Activated CD4-positive, alpha-beta T cell treated with anti-CD3 and anti-CD28 coated beads, Interleukin-2, amount 10 ng/mL, durations not matched to agents 7 days and 5 days (primary cell): ENCODE results near the gene POLN. TPM values are rescaled to one million over a fixed set of nuclear protein-coding genes. Genes with fewer than 3 reads are reported as not detected.
"Not testable (repeated sequence)": the region's sequence is repeated elsewhere in the genome, so short reads cannot be mapped to it uniquely, and the experiment has no call there.

ENCODE experiments used
- CTCF ChIA-PET: fragments of 350-600 bp; sonication (Branson Sonifier 250); formaldehyde crosslinking; loops from one replicate; lab custom pipeline; 2021; ENCODE audit warnings: antibody characterized with exemption; lab: Charles Lee
- POLR2A ChIA-PET: fragments of 350-600 bp; sonication (Branson Sonifier 250); formaldehyde crosslinking; loops from one replicate; lab custom pipeline; 2021; ENCODE audit warnings: antibody characterized with exemption; lab: Charles Lee
- DNase-seq: peaks from one replicate; pipeline ENCODE4 v3.0.0-alpha.2; 2020
- H3K27ac Mint-ChIP-seq: one replicate; pipeline ENCODE4 v1.8.0; 2021; ENCODE audit warnings: mild to moderate bottlenecking, moderate library complexity, mixed read lengths
- H3K27me3 Mint-ChIP-seq: one replicate; pipeline ENCODE4 v1.8.0; 2021; ENCODE audit warnings: mixed read lengths
- H3K36me3 Mint-ChIP-seq: one replicate; pipeline ENCODE4 v1.8.0; 2021; ENCODE audit warnings: low read depth, mixed read lengths
- H3K4me1 Mint-ChIP-seq: one replicate; pipeline ENCODE4 v1.8.0; 2021; ENCODE audit warnings: mixed read lengths
- H3K4me3 Mint-ChIP-seq: one replicate; pipeline ENCODE4 v1.8.0; 2021; ENCODE audit warnings: mild to moderate bottlenecking, moderate library complexity, mixed read lengths
- H3K9me3 Mint-ChIP-seq: one replicate; pipeline ENCODE4 v1.8.0; 2021; ENCODE audit warnings: mixed read lengths
- total RNA-seq, 2 experiments: library from RNA; stranded (reverse); gene quantifications; one replicate each; pipeline ENCODE4 v1.2.3, GENCODE V29; 2021

Gene POLN
- total RNA-seq, 2 experiments from 2014 or later = 3.3 to 3.8 TPM

DNA sequence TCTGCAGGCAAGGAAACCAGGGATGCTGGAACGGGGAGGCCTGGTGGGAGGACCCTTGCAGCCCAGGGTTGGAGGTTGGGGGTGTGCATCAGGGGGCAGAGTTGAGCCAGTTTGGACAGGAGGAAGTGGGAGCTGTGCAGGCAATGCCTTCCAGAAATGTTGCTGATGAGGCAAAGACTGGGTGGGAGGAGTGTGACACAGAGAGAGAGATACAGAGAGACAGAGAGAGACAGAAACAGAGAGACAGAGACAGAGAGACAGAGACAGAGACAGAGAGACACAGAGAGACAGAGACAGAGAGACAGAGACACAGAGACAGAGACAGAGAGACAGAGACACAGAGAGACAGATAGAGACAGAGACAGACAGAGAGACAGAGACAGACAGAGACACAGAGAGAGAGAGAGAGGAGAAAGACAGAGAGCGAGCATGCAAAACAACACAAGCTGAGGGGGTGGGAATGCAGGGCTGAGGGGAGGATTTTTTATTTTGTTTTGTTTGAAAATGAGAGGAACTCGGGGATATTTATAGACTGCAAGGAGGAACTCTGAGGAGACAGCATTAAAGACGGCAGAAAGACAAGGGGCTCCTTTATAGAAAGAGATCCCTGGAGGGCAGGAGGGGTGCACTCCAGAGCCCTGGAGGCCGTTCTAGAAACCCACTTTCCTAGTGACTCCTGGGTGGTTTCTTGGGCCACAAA is 1.9 kb upstream of the POLN start:
- ChIA-PET CTCF (interaction anchor here (1.1 to 1.5 kb wide), 3 partner anchors 14 to 225 kb away, joined by 3 to 4 read pairs (median 3); partner anchors contain the start of gene RNF4), POLR2A (no interaction called here)
- no peak for DNase-seq
- no peak overlapping the region for H3K4me3 Mint-ChIP-seq
- H3K9me3 Mint-ChIP-seq = no peaks in the 10 kb centered on the region
- peaks cover 41% of the 10 kb centered on the region for H3K4me1 Mint-ChIP-seq
- H3K36me3 Mint-ChIP-seq = peaks cover 18% of the 10 kb centered on the region
- H3K27ac Mint-ChIP-seq = no peak overlapping the region
- H3K27me3 Mint-ChIP-seq = no peaks in the 10 kb centered on the region

DNA sequence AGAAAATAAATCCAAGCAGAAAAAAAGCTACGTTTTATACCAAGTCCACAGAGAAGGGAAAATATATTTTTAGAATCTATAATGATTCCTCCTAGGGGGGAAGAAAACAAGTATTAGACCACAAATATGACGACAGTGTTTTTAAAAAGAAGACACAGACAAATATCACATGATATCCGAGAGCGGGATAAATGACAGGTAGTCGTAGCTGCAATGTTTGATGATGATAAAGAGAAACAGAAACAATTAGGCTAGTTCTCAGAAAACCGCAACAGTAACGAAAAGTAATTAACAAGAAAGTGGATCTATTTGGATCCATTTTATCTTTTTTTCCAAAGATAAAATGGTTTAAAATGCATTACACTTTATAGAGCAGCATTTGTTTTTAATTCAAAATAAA is 918 bp downstream of the POLN start:
- H3K36me3 Mint-ChIP-seq = peaks cover 35% of the 10 kb centered on the region

GRCh38 chr4:2236944-2237666 is 4.8 kb downstream of the POLN start:
- peaks cover 57% of the 10 kb centered on the region for H3K36me3 Mint-ChIP-seq
- H3K4me3 Mint-ChIP-seq = no peak overlapping the region
- DNase-seq = no peak
- POLR2A ChIA-PET = interaction anchor here (0.5 to 1.3 kb wide), 2 partner anchors 25 to 161 kb away, joined by 3 to 5 read pairs; partner anchors contain the start of gene MXD4
- peaks cover 56% of the 10 kb centered on the region for H3K4me1 Mint-ChIP-seq
- no peaks in the 10 kb centered on the region for H3K9me3 Mint-ChIP-seq
- peak overlapping the region; percentile 9 for H3K27ac Mint-ChIP-seq
- CTCF ChIA-PET = interaction anchor here (0.7 to 1.7 kb wide), 6 partner anchors 11 to 612 kb away, joined by 3 to 5 read pairs (median 3); no protein-coding TSS in a partner anchor
- no peaks in the 10 kb centered on the region for H3K27me3 Mint-ChIP-seq

More for the DNA sequence above, 918 bp downstream of the POLN start:
- Mint-ChIP-seq H3K9me3 (no peaks in the 10 kb centered on the region), H3K27ac (peak overlapping the region; percentile 95), H3K4me1 (peaks cover 62% of the 10 kb centered on the region), H3K27me3 (no peaks in the 10 kb centered on the region), H3K4me3 (peak overlapping the region; percentile 92)
- CTCF ChIA-PET = interaction anchor here (0.6 to 2.0 kb wide), 6 partner anchors 15 to 552 kb away, joined by 3 to 10 read pairs (median 5); partner anchors contain the start of gene SH3BP2
- POLR2A ChIA-PET = interaction anchor here (0.7 to 1.9 kb wide), 3 partner anchors 21 to 262 kb away, joined by 3 to 5 read pairs (median 5); partner anchors contain the start of gene MXD4
- DNase-seq = no peak

- Mint-ChIP-seq H3K27me3 (no peaks in the 10 kb centered on the region), H3K9me3 (no peaks in the 10 kb centered on the region), H3K4me3 (no peak overlapping the region), H3K27ac (no peak overlapping the region), H3K4me1 (peaks cover 20% of the 10 kb centered on the region), H3K36me3 (peaks cover 31% of the 10 kb centered on the region)
- no peak for DNase-seq
- POLR2A ChIA-PET = no interaction called here
- CTCF ChIA-PET = interaction anchor here (0.8 to 1.1 kb wide), 2 partner anchors 11 to 198 kb away, joined by 4 to 5 read pairs; no protein-coding TSS in a partner anchor
Measured at GRCh38 chr4:2231082-2231481, 10.8 kb downstream of the POLN start.

DNA sequence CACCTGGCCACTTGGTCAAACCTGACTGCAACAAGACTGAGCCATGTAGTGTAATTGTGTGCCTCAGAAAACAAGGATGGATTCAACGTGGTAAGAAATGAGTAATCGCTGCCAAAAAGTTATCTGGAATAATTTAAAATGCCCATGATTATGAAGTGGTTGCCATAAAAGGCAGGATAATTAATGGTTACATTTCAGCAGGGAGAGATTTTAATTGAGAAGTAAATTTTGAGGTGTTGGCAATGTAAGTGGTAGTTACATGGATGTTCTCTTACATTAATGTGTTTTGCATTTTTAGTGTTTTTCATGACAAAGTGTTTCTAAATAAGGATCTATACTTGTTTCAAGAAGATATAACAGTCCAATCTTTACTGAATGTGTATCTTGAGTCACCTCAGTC is 15.7 kb downstream of the POLN start:
- Mint-ChIP-seq H3K9me3 (no peaks in the 10 kb centered on the region), H3K4me1 (peaks cover 4% of the 10 kb centered on the region), H3K4me3 (no peak overlapping the region), H3K36me3 (peaks cover 19% of the 10 kb centered on the region), H3K27me3 (no peaks in the 10 kb centered on the region), H3K27ac (no peak overlapping the region)
- ChIA-PET CTCF (interaction anchor here (1.0 to 3.3 kb wide), 2 partner anchors 10 to 14 kb away, joined by 5 to 10 read pairs; no protein-coding TSS in a partner anchor), POLR2A (no interaction called here)
- no peak for DNase-seq

DNA sequence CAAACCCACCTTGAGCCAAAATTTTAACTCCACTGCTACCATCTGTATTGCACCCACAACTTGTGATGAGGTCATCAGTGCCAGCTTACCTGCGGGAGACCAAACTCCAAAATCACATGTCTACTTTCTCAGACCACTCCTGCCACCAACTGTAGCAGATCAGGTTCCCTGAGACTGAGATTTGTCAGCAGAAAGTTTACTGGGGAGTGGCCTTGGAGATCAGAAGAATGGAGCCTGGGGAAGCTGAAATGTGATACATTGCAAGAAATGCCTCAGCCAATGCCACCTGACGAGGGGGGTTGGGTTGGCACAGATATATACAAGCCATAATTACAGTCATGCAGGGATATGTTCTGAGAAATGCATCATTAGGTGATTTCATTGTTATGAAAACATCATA is 19.1 kb downstream of the POLN start:
- Mint-ChIP-seq H3K27me3 (no peaks in the 10 kb centered on the region), H3K4me3 (no peak overlapping the region)

DNA sequence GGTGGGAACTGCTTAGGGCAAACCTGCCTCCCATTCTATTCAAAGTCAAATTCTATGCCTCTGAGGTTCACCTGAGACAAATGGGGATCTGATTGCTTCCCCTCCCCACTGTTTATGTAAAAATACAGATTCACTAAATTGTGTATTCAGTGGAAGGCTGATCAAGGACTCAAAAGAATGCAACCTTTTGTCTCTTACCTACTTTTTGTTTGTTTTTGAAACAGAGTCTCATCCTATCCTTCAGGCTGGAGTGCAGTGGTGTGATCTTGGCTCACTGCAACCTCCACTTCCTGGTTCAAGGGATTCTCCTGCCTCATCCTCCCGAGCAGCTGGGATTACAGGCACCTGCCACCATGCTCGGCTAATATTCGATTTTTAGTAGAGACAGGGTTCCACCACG is 20.5 kb downstream of the POLN start:
- H3K27me3 Mint-ChIP-seq, H3K27ac Mint-ChIP-seq, H3K4me3 Mint-ChIP-seq, H3K9me3 Mint-ChIP-seq, POLR2A ChIA-PET, DNase-seq: not testable (repeated sequence)
- CTCF ChIA-PET = interaction anchor here (1.4 to 1.8 kb wide), 4 partner anchors 17 to 67 kb away, joined by 3 to 7 read pairs (median 4); no protein-coding TSS in a partner anchor
- H3K4me1 Mint-ChIP-seq = peaks cover 10% of the 10 kb centered on the region
- H3K36me3 Mint-ChIP-seq = peaks cover 11% of the 10 kb centered on the region

More for the DNA sequence above, 19.1 kb downstream of the POLN start:
- H3K4me1 Mint-ChIP-seq = peaks cover 10% of the 10 kb centered on the region
- peaks cover 11% of the 10 kb centered on the region for H3K36me3 Mint-ChIP-seq
- H3K27ac Mint-ChIP-seq = no peak overlapping the region
- no peak for DNase-seq
- H3K9me3 Mint-ChIP-seq = no peaks in the 10 kb centered on the region
- ChIA-PET POLR2A (no interaction called here), CTCF (interaction anchor here (0.6 to 1.8 kb wide), 4 partner anchors 16 to 219 kb away, joined by 3 to 5 read pairs (median 4); no protein-coding TSS in a partner anchor)

DNA sequence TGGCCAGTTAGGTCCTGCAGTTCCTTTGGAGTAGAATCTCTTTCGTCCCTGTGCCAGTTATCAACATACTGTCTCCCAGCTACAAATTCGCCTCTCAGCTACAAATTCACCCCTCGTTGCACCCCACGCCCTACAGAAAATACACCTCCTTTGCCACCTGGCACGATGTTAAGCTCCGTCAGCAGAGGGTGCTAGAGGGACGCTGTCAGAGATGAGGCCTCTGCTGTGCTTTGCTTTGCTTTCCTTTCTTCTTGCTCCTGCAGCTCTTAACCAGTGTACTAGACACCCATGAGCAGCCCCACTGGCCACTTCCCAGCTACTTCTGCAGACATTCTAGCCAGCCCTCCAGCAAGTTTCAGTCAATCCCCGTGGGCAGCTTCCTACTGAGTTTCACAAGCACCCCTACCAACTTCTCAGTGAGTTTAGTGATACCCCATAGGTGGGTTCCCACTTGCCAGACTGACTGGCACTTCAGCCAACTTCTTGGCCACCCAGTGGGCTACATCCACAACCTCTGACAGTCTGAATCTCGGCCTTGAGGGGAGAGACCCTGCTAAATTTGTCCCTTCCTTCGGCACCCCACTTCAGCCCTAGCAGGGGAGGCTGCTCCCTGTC is 21.8 kb downstream of the POLN start:
- POLR2A ChIA-PET = no interaction called here
- Mint-ChIP-seq H3K4me1 (peaks cover 10% of the 10 kb centered on the region), H3K4me3 (no peak overlapping the region), H3K9me3 (no peaks in the 10 kb centered on the region), H3K27me3 (no peaks in the 10 kb centered on the region), H3K36me3 (peaks cover 6% of the 10 kb centered on the region), H3K27ac (peak overlapping the region; percentile 10)
- DNase-seq = peak; percentile 87
- CTCF ChIA-PET = interaction anchor here (0.6 to 2.4 kb wide), 32 partner anchors 8 to 670 kb away, joined by 3 to 22 read pairs (median 4); partner anchors contain the start of genes CFAP99 and RNF4

- H3K4me1 Mint-ChIP-seq = peaks cover 10% of the 10 kb centered on the region
- no peaks in the 10 kb centered on the region for H3K9me3 Mint-ChIP-seq
- H3K36me3 Mint-ChIP-seq = peaks cover 6% of the 10 kb centered on the region
- H3K4me3 Mint-ChIP-seq = no peak overlapping the region
- ChIA-PET CTCF (interaction anchor here (0.6 to 2.4 kb wide), 27 partner anchors 9 to 671 kb away, joined by 3 to 22 read pairs (median 4); partner anchors contain the start of genes CFAP99 and RNF4), POLR2A (no interaction called here)
- no peak overlapping the region for H3K27ac Mint-ChIP-seq
- no peak for DNase-seq
- no peaks in the 10 kb centered on the region for H3K27me3 Mint-ChIP-seq
Measured at GRCh38 chr4:2219233-2219760, 22.6 kb downstream of the POLN start.

GRCh38 chr4:2218436-2218835 is 23.5 kb downstream of the POLN start:
- ChIA-PET POLR2A (no interaction called here), CTCF (interaction anchor here (0.7 to 2.4 kb wide), 2 partner anchors 8 to 224 kb away, joined by 6 to 22 read pairs; no protein-coding TSS in a partner anchor)
- Mint-ChIP-seq H3K27ac (no peak overlapping the region), H3K4me3 (no peak overlapping the region), H3K4me1 (peaks cover 10% of the 10 kb centered on the region), H3K9me3 (no peaks in the 10 kb centered on the region), H3K36me3 (peaks cover 6% of the 10 kb centered on the region), H3K27me3 (no peaks in the 10 kb centered on the region)
- DNase-seq = no peak

- DNase-seq = no peak
- Mint-ChIP-seq H3K4me3 (no peak overlapping the region), H3K9me3 (no peaks in the 10 kb centered on the region), H3K4me1 (peaks cover 10% of the 10 kb centered on the region), H3K27me3 (no peaks in the 10 kb centered on the region), H3K27ac (no peak overlapping the region), H3K36me3 (peaks cover 2% of the 10 kb centered on the region)
- POLR2A ChIA-PET = no interaction called here
- CTCF ChIA-PET = interaction anchor here (0.6 to 0.9 kb wide), 2 partner anchors 9 to 16 kb away, joined by 3 read pairs; no protein-coding TSS in a partner anchor
Measured at GRCh38 chr4:2217726-2218125, 24.2 kb downstream of the POLN start.

DNA sequence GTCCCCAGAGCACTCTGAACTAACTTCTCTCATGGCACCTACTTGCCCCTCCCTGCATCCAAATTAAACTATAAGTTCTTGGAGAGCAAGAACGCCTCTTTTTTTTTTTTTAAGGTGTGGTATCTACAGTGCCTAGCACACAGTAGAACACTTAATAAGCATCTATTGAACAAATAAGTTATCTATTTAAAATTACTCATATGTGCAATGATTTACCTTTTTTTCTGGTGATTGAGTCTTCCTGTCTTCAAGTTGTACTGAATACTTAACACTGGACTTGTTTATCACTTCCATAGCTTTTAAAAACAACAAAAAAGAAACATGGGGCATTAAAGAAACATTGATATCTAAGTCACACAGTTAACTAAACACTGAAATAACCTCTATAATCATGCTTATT is 29.1 kb downstream of the POLN start:
- CTCF ChIA-PET = no interaction called here
- Mint-ChIP-seq H3K36me3 (no peaks in the 10 kb centered on the region), H3K9me3 (no peaks in the 10 kb centered on the region), H3K4me1 (peaks cover 4% of the 10 kb centered on the region), H3K27ac (no peak overlapping the region), H3K27me3 (no peaks in the 10 kb centered on the region), H3K4me3 (no peak overlapping the region)
- no peak for DNase-seq
- POLR2A ChIA-PET = no interaction called here
